ENCODE data around the gene USP6NL. TPM values are rescaled to one million over a fixed set of nuclear protein-coding genes. Genes with fewer than 3 reads are reported as not detected.

The USP6NL gene
- polyA plus RNA-seq, 1 donor (not counting 4 experiments of a cell fraction or from before 2014, with no cell fraction given) = 8.7 TPM

GRCh38 chr10:11416974-11417373 lies 194.5 kb downstream of the USP6NL start:
- no peak overlapping the region for H3K9ac ChIP-seq (ENCODE audit: control insufficient read depth, extremely low read depth, insufficient read depth, low read length)
- H3K4me3 ChIP-seq (ENCODE audit: control insufficient read depth in 2 of 3, extremely low read depth in 1 of 3, insufficient read depth in 2 of 3, low read depth in 1 of 3, low read length in 3 of 3) = no peak overlapping the region
- dilution Hi-C loops (cut with MboI; ENCODE audit: extremely low pct_ligation_motif_present, low sequenced_read_pairs) = no loop called here
- no peak overlapping the region for H2AFZ ChIP-seq (ENCODE audit: control insufficient read depth, low read length)
- H4K20me1 ChIP-seq (ENCODE audit: control insufficient read depth, extremely low read depth, insufficient read depth, low read length) = no peaks in the 10 kb centered on the region
- no peak overlapping the region for H3K4me2 ChIP-seq (ENCODE audit: control insufficient read depth, extremely low read depth, insufficient read depth, low read depth, low read length)
- no peak for DNase-seq (ENCODE audit: low read depth, low spot score)
- no peaks in the 10 kb centered on the region for H3K9me1 ChIP-seq (ENCODE audit: control insufficient read depth, extremely low read depth, insufficient read depth, low read length)
- H3K36me3 ChIP-seq (ENCODE audit: control insufficient read depth in 2 of 2, extremely low read depth in 1 of 2, insufficient read depth in 2 of 2, low read length in 2 of 2) = no peaks in the 10 kb centered on the region
- FAIRE-seq = no peak
- no peaks in the 10 kb centered on the region for H3K4me1 ChIP-seq (ENCODE audit: control insufficient read depth, extremely low read depth, insufficient read depth, low read length)
- H3K27ac ChIP-seq (ENCODE audit: control insufficient read depth, insufficient read depth, low read length) = no peak overlapping the region
- H3K27me3 ChIP-seq (ENCODE audit: control insufficient read depth, extremely low read depth, insufficient read depth, low read length) = no peaks in the 10 kb centered on the region
- no peaks in the 10 kb centered on the region for H3K9me3 ChIP-seq (ENCODE audit: control insufficient read depth, low read depth, low read length)
- H3K79me2 ChIP-seq (ENCODE audit: control insufficient read depth, insufficient read depth, low read length) = no peaks in the 10 kb centered on the region
- TF ChIP-seq EZH2 (IDR thresholded peaks at IDR 0.05; ENCODE audit: low read length) = no peak
- no peak for TF ChIP-seq CTCF (optimal IDR thresholded peaks at IDR 0.05 in 1 of 3, IDR thresholded peaks at IDR 0.05 in 1 of 3, conservative IDR thresholded peaks at IDR 0.05 in 1 of 3; ENCODE audit: extremely low read depth in 1 of 3, insufficient read depth in 2 of 3, low read length in 3 of 3)

- no peaks in the 10 kb centered on the region for H3K36me3 ChIP-seq (ENCODE audit: control insufficient read depth in 2 of 2, extremely low read depth in 1 of 2, insufficient read depth in 2 of 2, low read length in 2 of 2)
- H3K27ac ChIP-seq (ENCODE audit: control insufficient read depth, insufficient read depth, low read length) = no peak overlapping the region
- DNase-seq (ENCODE audit: low read depth, low spot score) (no peak), FAIRE-seq (no peak)
- H3K27me3 ChIP-seq (ENCODE audit: control insufficient read depth, extremely low read depth, insufficient read depth, low read length) = no peaks in the 10 kb centered on the region
- no peak overlapping the region for H2AFZ ChIP-seq (ENCODE audit: control insufficient read depth, low read length)
- H3K4me2 ChIP-seq (ENCODE audit: control insufficient read depth, extremely low read depth, insufficient read depth, low read depth, low read length) = no peak overlapping the region
- no peaks in the 10 kb centered on the region for H3K9me3 ChIP-seq (ENCODE audit: control insufficient read depth, low read depth, low read length)
- H3K79me2 ChIP-seq (ENCODE audit: control insufficient read depth, insufficient read depth, low read length) = no peaks in the 10 kb centered on the region
- no peak overlapping the region for H3K4me3 ChIP-seq (ENCODE audit: control insufficient read depth in 2 of 3, extremely low read depth in 1 of 3, insufficient read depth in 2 of 3, low read depth in 1 of 3, low read length in 3 of 3)
- dilution Hi-C loops (cut with MboI; ENCODE audit: extremely low pct_ligation_motif_present, low sequenced_read_pairs) = no loop called here
- H3K9ac ChIP-seq (ENCODE audit: control insufficient read depth, extremely low read depth, insufficient read depth, low read length) = no peak overlapping the region
- H3K4me1 ChIP-seq (ENCODE audit: control insufficient read depth, extremely low read depth, insufficient read depth, low read length) = no peaks in the 10 kb centered on the region
- no peak for TF ChIP-seq EZH2 (IDR thresholded peaks at IDR 0.05; ENCODE audit: low read length)
- TF ChIP-seq CTCF (optimal IDR thresholded peaks at IDR 0.05 in 1 of 3, IDR thresholded peaks at IDR 0.05 in 1 of 3, conservative IDR thresholded peaks at IDR 0.05 in 1 of 3; ENCODE audit: extremely low read depth in 1 of 3, insufficient read depth in 2 of 3, low read length in 3 of 3) = no peak
- H4K20me1 ChIP-seq (ENCODE audit: control insufficient read depth, extremely low read depth, insufficient read depth, low read length) = no peaks in the 10 kb centered on the region
- no peaks in the 10 kb centered on the region for H3K9me1 ChIP-seq (ENCODE audit: control insufficient read depth, extremely low read depth, insufficient read depth, low read length)
Measured at GRCh38 chr10:11415095-11415494, 196.4 kb downstream of the USP6NL start.
